Measurements from ENCODE around the gene TBL1Y. TPM values are rescaled to one million over a fixed set of nuclear protein-coding genes. Genes with fewer than 3 reads are reported as not detected.
"Not testable (repeated sequence)": the region's sequence is repeated elsewhere in the genome, so short reads cannot be mapped to it uniquely, and the experiment has no call there.

TBL1Y gene
- total RNA-seq, 1 experiment from 2014 or later = not detected

- CTCF ChIA-PET = no interaction called here
- BruUV-seq (replicated peaks) = no TSS peak
- Histone ChIP-seq H3K27me3 (replicated peaks; ENCODE audit: insufficient read depth, low read depth, low read length, poor library complexity) (no peaks in the 10 kb centered on the region), H3K9me3 (ENCODE audit: low read depth, low read length, poor library complexity, severe bottlenecking) (no peaks in the 10 kb centered on the region), H3K4me3 (ENCODE audit: low read depth, low read length, poor library complexity, severe bottlenecking) (no peak overlapping the region), H3K36me3 (ENCODE audit: insufficient read depth, low read length, poor library complexity, severe bottlenecking) (no peaks in the 10 kb centered on the region), H3K27ac (ENCODE audit: low read depth, low read length, poor library complexity, severe bottlenecking) (no peak overlapping the region), H3K4me1 (ENCODE audit: insufficient read depth, low read length, poor library complexity, severe bottlenecking) (no peaks in the 10 kb centered on the region)
- intact Hi-C loops (cut with micrococcal nuclease; ENCODE audit: unreplicated experiment) = no loop called here
- no peak for DNase-seq (ENCODE audit: low spot score)
- TF ChIP-seq CTCF (conservative IDR thresholded peaks at IDR 0.05; ENCODE audit: low read depth, low read length) (no peak), EZH2 (IDR thresholded peaks at IDR 0.05; ENCODE audit: borderline replicate concordance, low read depth, low read length, poor library complexity, severe bottlenecking) (no peak)
- POLR2A ChIA-PET (ENCODE audit: low non-redundant PET) = no interaction called here
These were observed 146.4 kb downstream of the TBL1Y start for GRCh38 chrY:7056886-7057285.

- Histone ChIP-seq H3K36me3 (ENCODE audit: insufficient read depth, low read length, poor library complexity, severe bottlenecking) (no peaks in the 10 kb centered on the region), H3K27ac (ENCODE audit: low read depth, low read length, poor library complexity, severe bottlenecking) (no peak overlapping the region), H3K9me3 (ENCODE audit: low read depth, low read length, poor library complexity, severe bottlenecking) (no peaks in the 10 kb centered on the region), H3K4me3 (ENCODE audit: low read depth, low read length, poor library complexity, severe bottlenecking) (no peak overlapping the region), H3K27me3 (replicated peaks; ENCODE audit: insufficient read depth, low read depth, low read length, poor library complexity) (no peaks in the 10 kb centered on the region), H3K4me1 (ENCODE audit: insufficient read depth, low read length, poor library complexity, severe bottlenecking) (no peaks in the 10 kb centered on the region)
- DNase-seq (ENCODE audit: low spot score) = no peak
- BruUV-seq (replicated peaks) = no TSS peak
- intact Hi-C loops (cut with micrococcal nuclease; ENCODE audit: unreplicated experiment) = no loop called here
- CTCF ChIA-PET = no interaction called here
- no peak for TF ChIP-seq CTCF (conservative IDR thresholded peaks at IDR 0.05; ENCODE audit: low read depth, low read length)
- POLR2A ChIA-PET (ENCODE audit: low non-redundant PET) = no interaction called here
These were observed 168.2 kb downstream of the TBL1Y start for GRCh38 chrY:7078725-7079124.

- H3K27ac ChIP-seq (ENCODE audit: low read depth, low read length, poor library complexity, severe bottlenecking); H3K27me3 ChIP-seq (replicated peaks; ENCODE audit: insufficient read depth, low read depth, low read length, poor library complexity); H3K4me3 ChIP-seq (ENCODE audit: low read depth, low read length, poor library complexity, severe bottlenecking); BruUV-seq (replicated peaks); DNase-seq (ENCODE audit: low spot score); POLR2A ChIA-PET (ENCODE audit: low non-redundant PET); H3K36me3 ChIP-seq (ENCODE audit: insufficient read depth, low read length, poor library complexity, severe bottlenecking); H3K9me3 ChIP-seq (ENCODE audit: low read depth, low read length, poor library complexity, severe bottlenecking); CTCF ChIA-PET; H3K4me1 ChIP-seq (ENCODE audit: insufficient read depth, low read length, poor library complexity, severe bottlenecking); intact Hi-C loops (cut with micrococcal nuclease; ENCODE audit: unreplicated experiment): not testable (repeated sequence)
These were observed 170.1 kb downstream of the TBL1Y start for GRCh38 chrY:7080548-7080947.

DNA sequence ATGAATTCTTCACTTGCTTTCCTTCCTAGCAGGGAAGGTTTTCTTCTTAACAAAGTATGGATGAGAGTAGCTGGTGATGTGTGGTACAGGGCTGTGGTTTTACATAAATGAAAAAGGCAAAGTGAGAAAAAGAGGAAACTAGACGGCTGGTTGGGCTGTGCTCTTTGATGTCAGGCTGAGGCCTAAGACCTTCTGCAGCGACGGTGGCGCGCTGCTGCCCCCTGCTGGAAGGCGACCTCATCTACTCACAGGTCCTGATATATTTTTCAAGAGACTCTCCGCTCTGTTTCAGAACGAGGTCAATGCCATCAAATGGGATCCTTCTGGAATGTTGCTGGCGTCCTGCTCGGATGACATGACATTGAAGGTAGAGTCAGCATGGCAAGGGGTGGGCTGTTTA is 175.1 kb downstream of the TBL1Y start:
- Histone ChIP-seq H3K4me3 (ENCODE audit: low read depth, low read length, poor library complexity, severe bottlenecking) (no peak overlapping the region), H3K27me3 (replicated peaks; ENCODE audit: insufficient read depth, low read depth, low read length, poor library complexity) (no peaks in the 10 kb centered on the region), H3K4me1 (ENCODE audit: insufficient read depth, low read length, poor library complexity, severe bottlenecking) (no peaks in the 10 kb centered on the region), H3K36me3 (ENCODE audit: insufficient read depth, low read length, poor library complexity, severe bottlenecking) (no peaks in the 10 kb centered on the region), H3K27ac (ENCODE audit: low read depth, low read length, poor library complexity, severe bottlenecking) (no peak overlapping the region), H3K9me3 (ENCODE audit: low read depth, low read length, poor library complexity, severe bottlenecking) (no peaks in the 10 kb centered on the region)
- DNase-seq (ENCODE audit: low spot score) = no peak
- ChIA-PET POLR2A (ENCODE audit: low non-redundant PET) (no interaction called here), CTCF (no interaction called here)
- BruUV-seq (replicated peaks) = no TSS peak
- intact Hi-C loops (cut with micrococcal nuclease; ENCODE audit: unreplicated experiment) = no loop called here
- no peak for TF ChIP-seq EZH2 (IDR thresholded peaks at IDR 0.05; ENCODE audit: borderline replicate concordance, low read depth, low read length, poor library complexity, severe bottlenecking)

All from A673 (cell line).